ENCODE data around the gene SSNA1.
"Not testable (repeated sequence)": the region's sequence is repeated elsewhere in the genome, so short reads cannot be mapped to it uniquely, and the experiment has no call there.

Gene SSNA1

GRCh38 chr9:137234055-137234697 lies 45.7 kb downstream of the SSNA1 start:
- H3K27ac ChIP-seq: no peak overlapping the region
- DNase-seq (ENCODE audit: low spot score): no peak
- no peak for TF ChIP-seq CTCF (IDR thresholded peaks at IDR 0.05)

GRCh38 chr9:137234758-137235423 lies 46.4 kb downstream of the SSNA1 start:
- no peak for TF ChIP-seq CTCF (IDR thresholded peaks at IDR 0.05)
- DNase-seq (ENCODE audit: low spot score): no peak
- no peak overlapping the region for H3K4me3 ChIP-seq
- H3K27ac ChIP-seq: no peak overlapping the region

More at GRCh38 chr9:137234055-137234697, 45.7 kb downstream of the SSNA1 start:
- H3K4me3 ChIP-seq: no peak overlapping the region

- no peak for TF ChIP-seq CTCF (IDR thresholded peaks at IDR 0.05)
- Histone ChIP-seq H3K27ac (no peak overlapping the region), H3K4me3 (peak overlapping the region; percentile 51)
- no peak for DNase-seq (ENCODE audit: low spot score)
Observed at GRCh38 chr9:137235424-137236237, 47.2 kb downstream of the SSNA1 start.

- Histone ChIP-seq H3K4me3 (peak overlapping the region; percentile 51), H3K27ac (no peak overlapping the region)
- peak; percentile 99 for TF ChIP-seq CTCF (IDR thresholded peaks at IDR 0.05)
- DNase-seq (ENCODE audit: low spot score): peak; percentile 86
Observed at GRCh38 chr9:137236238-137236935, 47.9 kb downstream of the SSNA1 start.

- DNase-seq (ENCODE audit: low spot score): no peak
- TF ChIP-seq CTCF (IDR thresholded peaks at IDR 0.05): no peak
- Histone ChIP-seq H3K27ac (no peak overlapping the region), H3K4me3 (peak overlapping the region; percentile 51)
Observed at GRCh38 chr9:137236936-137237421, 48.5 kb downstream of the SSNA1 start.

- no peak overlapping the region for H3K27ac ChIP-seq
- TF ChIP-seq CTCF (IDR thresholded peaks at IDR 0.05): no peak
- no peak for DNase-seq (ENCODE audit: low spot score)
- H3K4me3 ChIP-seq: no peak overlapping the region
Observed at GRCh38 chr9:137237759-137238726, 49.6 kb downstream of the SSNA1 start.

- DNase-seq (ENCODE audit: low spot score): not testable (repeated sequence)
- Histone ChIP-seq H3K27ac (peak overlapping the region; percentile 81 to 100), H3K4me3 (peak overlapping the region; percentile 84)
Observed at GRCh38 chr9:137239541-137240200, 51.2 kb downstream of the SSNA1 start.

All from coronary artery (tissue), 2 donors.